Spleen (tissue), 11 donors: ENCODE data around the gene LRRIQ4. TPM values are rescaled to one million over a fixed set of nuclear protein-coding genes. Genes with fewer than 3 reads are reported as not detected.

Experiments used
- DNase-seq: peaks from one replicate; pipeline ENCODE4 v3.0.0-alpha.2; 2020
- H3K27ac ChIP-seq, 8 donors: fragments of 200-600 bp; sonication (generic) in 7 of 8; 1 replicate in 4 of 8; 2 replicates in 4 of 8; pipeline versions ENCODE4 v1.5.0 to v1.8.0; 2016 to 2021; ENCODE audit warnings: inconsistent platforms in 4 of 8, mild to moderate bottlenecking in 4 of 8, moderate library complexity in 1 of 8
- H3K27me3 ChIP-seq, 7 donors: fragments of 200-600 bp; sonication (generic) in 6 of 7; replicated peaks in 1 of 7; 1 replicate in 4 of 7; 2 replicates in 3 of 7; pipeline versions ENCODE4 v1.5.0 to v1.8.0; 2016 to 2021; ENCODE audit warnings: inconsistent platforms in 3 of 7, mild to moderate bottlenecking in 1 of 7
- H3K36me3 ChIP-seq, 6 donors: fragments of 200-600 bp; sonication (generic) in 5 of 6; 1 replicate in 4 of 6; 2 replicates in 2 of 6; pipeline versions ENCODE4 v1.5.0 to v1.8.0; 2016 to 2021; ENCODE audit warnings: inconsistent platforms in 2 of 6
- H3K4me1 ChIP-seq, 6 donors: fragments of 200-600 bp; sonication (generic) in 5 of 6; 1 replicate in 3 of 6; 2 replicates in 3 of 6; pipeline versions ENCODE4 v1.5.0 to v1.8.0; 2016 to 2021; ENCODE audit warnings: inconsistent platforms in 3 of 6
- H3K4me3 ChIP-seq, 8 donors: fragments of 200-600 bp; sonication (generic) in 7 of 8; 1 replicate in 4 of 8; 2 replicates in 4 of 8; pipeline versions ENCODE4 v1.5.0 to v1.8.0; 2016 to 2021; ENCODE audit warnings: inconsistent platforms in 4 of 8, mild to moderate bottlenecking in 4 of 8, moderate library complexity in 2 of 8
- H3K9me3 ChIP-seq, 8 donors: fragments of 200-600 bp; sonication (generic) in 7 of 8; 1 replicate in 4 of 8; 2 replicates in 4 of 8; pipeline versions ENCODE4 v1.5.0 to v1.8.0; 2016 to 2021; ENCODE audit warnings: inconsistent platforms in 4 of 8
- POLR2A ChIP-seq, 3 donors: fragments of 450-650 bp; IDR thresholded peaks; one replicate each; pipeline ENCODE4 v1.5.1; 2017; ENCODE audit warnings: antibody characterized with exemption in 3 of 3, mild to moderate bottlenecking in 1 of 3
- POLR2AphosphoS5 ChIP-seq, 3 donors: sonication (generic); formaldehyde crosslinking; IDR thresholded peaks; one replicate each; pipeline ENCODE4 v1.5.1; 2017; ENCODE audit warnings: antibody characterized with exemption in 3 of 3
- WGBS, 5 donors: extraction: QIAGEN DNeasy Blood & Tissue Kit in 3 of 5; methylation state at CpG; one replicate each; pipeline versions ENCODE4 v1.1.5 to v1.1.7; 2013 to 2018; 5-methylcytosine and 5-hydroxymethylcytosine counted together
- intact Hi-C: fragments of 100-400 bp; cut with DNase I; formaldehyde crosslinking; loops from one replicate; pipeline ENCODE4 v1.15.0; 2023; ENCODE audit warnings: low total_unique reads
- polyA plus RNA-seq, 3 donors: library from polyadenylated mRNA; stranded (reverse); fragments of 200-250 nt; gene quantifications; one replicate each; pipeline ENCODE4 v1.2.1, GENCODE V29; 2013
- total RNA-seq, 7 donors: library from RNA; depleted of rRNA in 3 of 7; stranded (reverse); fragments of >200 nt in 3 of 7; fragmentation: NEBNext Ultra II Directional in 4 of 7; extraction: Animal tissue kit (Norgen Biotek cat#: 25700) in 4 of 7; gene quantifications; one replicate each; pipeline versions ENCODE4 v1.1.0 to v1.2.1, GENCODE V29; 2016 to 2021
- TF ChIP-seq, protein P1 (sequence below), 11 experiments: fragments of 200-600 bp in 7 of 11; fragments of 450-650 bp in 4 of 11; sonication (generic) in 4 of 11; IDR thresholded peaks in 8 of 11; conservative IDR thresholded peaks in 3 of 11; 1 replicate in 7 of 11; 2 replicates in 4 of 11; pipeline versions ENCODE4 v1.4.0 to v1.8.0; 2016 to 2021; ENCODE audit warnings: antibody characterized with exemption in 11 of 11, inconsistent platforms in 4 of 11, mild to moderate bottlenecking in 1 of 11
- donor health status: healthy with polysubstance abuse.
- donor health status: DM: no; HTN: no; CAD: no; lungs with moderate emphysema.
- donor health status: DM: no; HTN: no; CAD: no.
- donor health status: Bipolar disorder and iron deficiency.
- donor health status: healthy.
- donor health status: DM: no; HTN: no; CAD: no.
- donor health status: DM: yes; HTN: yes; CAD: no.

LRRIQ4 gene
- total and polyA plus RNA-seq, 10 donors = 0.06 to 0.27 (median 0.19) TPM; not detected in 7

GRCh38 chr3:169847896-169848295 is 35.2 kb downstream of the LRRIQ4 start:
- Histone ChIP-seq H3K4me1 (peaks cover 2 to 34% (median 17%) of the 10 kb centered on the region in 6 donors), H3K9me3 (no peaks in the 10 kb centered on the region), H3K27ac (no peak overlapping the region), H3K27me3 (no peaks in the 10 kb centered on the region), H3K36me3 (no peaks in the 10 kb centered on the region), H3K4me3 (no peak overlapping the region)
- DNase-seq = peak; percentile 74
- TF ChIP-seq POLR2AphosphoS5 (IDR thresholded peaks at IDR 0.05) (no peak), POLR2A (IDR thresholded peaks at IDR 0.05) (no peak)
- TF ChIP-seq, protein P1, sequence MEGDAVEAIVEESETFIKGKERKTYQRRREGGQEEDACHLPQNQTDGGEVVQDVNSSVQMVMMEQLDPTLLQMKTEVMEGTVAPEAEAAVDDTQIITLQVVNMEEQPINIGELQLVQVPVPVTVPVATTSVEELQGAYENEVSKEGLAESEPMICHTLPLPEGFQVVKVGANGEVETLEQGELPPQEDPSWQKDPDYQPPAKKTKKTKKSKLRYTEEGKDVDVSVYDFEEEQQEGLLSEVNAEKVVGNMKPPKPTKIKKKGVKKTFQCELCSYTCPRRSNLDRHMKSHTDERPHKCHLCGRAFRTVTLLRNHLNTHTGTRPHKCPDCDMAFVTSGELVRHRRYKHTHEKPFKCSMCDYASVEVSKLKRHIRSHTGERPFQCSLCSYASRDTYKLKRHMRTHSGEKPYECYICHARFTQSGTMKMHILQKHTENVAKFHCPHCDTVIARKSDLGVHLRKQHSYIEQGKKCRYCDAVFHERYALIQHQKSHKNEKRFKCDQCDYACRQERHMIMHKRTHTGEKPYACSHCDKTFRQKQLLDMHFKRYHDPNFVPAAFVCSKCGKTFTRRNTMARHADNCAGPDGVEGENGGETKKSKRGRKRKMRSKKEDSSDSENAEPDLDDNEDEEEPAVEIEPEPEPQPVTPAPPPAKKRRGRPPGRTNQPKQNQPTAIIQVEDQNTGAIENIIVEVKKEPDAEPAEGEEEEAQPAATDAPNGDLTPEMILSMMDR (IDR thresholded peaks at IDR 0.05 in 8 of 11, conservative IDR thresholded peaks at IDR 0.05 in 3 of 11) = no peak
- WGBS, 5 donors = 38 to 72% (median 63%) methylated on average over 4 of the region's 4 CpGs
- intact Hi-C loops = no loop called here

DNA sequence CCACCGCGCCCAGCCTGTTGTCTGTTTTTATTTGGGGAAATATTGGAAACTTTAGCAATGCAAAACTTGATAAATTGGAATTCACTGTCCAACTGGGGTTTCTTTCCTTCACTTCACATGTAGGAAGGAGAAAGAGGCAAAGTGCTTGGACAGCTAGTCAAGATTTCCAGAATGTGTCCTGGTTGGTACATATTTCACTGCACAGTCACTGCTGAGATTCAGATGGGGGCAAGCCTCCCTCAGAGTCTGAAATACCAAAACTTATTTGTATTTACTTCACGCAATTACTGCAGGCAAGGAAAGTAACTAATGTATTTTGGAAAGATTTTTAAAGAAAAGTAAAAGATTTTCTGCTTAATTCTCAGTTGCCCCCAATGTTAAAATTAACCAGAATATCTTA is 36.1 kb downstream of the LRRIQ4 start:
- Histone ChIP-seq H3K9me3 (no peaks in the 10 kb centered on the region), H3K27me3 (no peaks in the 10 kb centered on the region), H3K36me3 (no peaks in the 10 kb centered on the region), H3K4me3 (no peak overlapping the region), H3K27ac (no peak overlapping the region), H3K4me1 (peaks cover 0 to 27% (median 12%) of the 10 kb centered on the region in 6 donors)
- TF ChIP-seq, protein P1 (IDR thresholded peaks at IDR 0.05 in 8 of 11, conservative IDR thresholded peaks at IDR 0.05 in 3 of 11) = no peak
- TF ChIP-seq POLR2A (IDR thresholded peaks at IDR 0.05) = no peak
- no peak for TF ChIP-seq POLR2AphosphoS5 (IDR thresholded peaks at IDR 0.05)
- no peak for DNase-seq
- intact Hi-C loops = no loop called here
- WGBS, 5 donors = 92 to 100% (median 96%) methylated on average over 3 of the region's 3 CpGs

DNA sequence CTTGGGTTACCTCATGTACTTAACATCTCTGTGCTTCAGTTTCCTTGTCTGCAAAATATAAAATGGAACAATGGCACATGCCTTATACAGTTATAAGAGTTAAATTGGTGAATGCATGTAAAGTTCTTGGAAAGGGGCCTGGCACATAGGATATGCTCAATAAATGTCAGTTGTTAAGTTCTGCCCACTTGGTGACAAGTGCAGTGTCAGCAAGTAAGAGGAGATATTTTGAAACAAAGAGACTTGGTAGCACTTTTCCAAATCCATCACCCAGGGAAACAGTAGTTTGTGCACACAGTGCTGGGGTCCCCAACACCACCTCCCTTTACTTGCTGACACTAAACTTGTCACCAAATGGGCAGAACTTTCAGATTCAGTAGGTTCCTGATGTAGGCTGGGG is 37.9 kb downstream of the LRRIQ4 start:
- TF ChIP-seq, protein P1 (IDR thresholded peaks at IDR 0.05 in 8 of 11, conservative IDR thresholded peaks at IDR 0.05 in 3 of 11) = no peak
- TF ChIP-seq POLR2AphosphoS5 (IDR thresholded peaks at IDR 0.05) (no peak), POLR2A (IDR thresholded peaks at IDR 0.05) (no peak)
- DNase-seq = no peak

GRCh38 chr3:169855514-169855913 is 42.8 kb downstream of the LRRIQ4 start:
- H3K9me3 ChIP-seq = no peaks in the 10 kb centered on the region
- no peaks in the 10 kb centered on the region for H3K27me3 ChIP-seq
- intact Hi-C loops = no loop called here
- DNase-seq = no peak
- no peak overlapping the region for H3K27ac ChIP-seq
- 91 to 95% (median 92%) methylated on average over 3 of the region's 3 CpGs for WGBS, 5 donors
- TF ChIP-seq POLR2A (IDR thresholded peaks at IDR 0.05) (no peak), POLR2AphosphoS5 (IDR thresholded peaks at IDR 0.05) (no peak)
- TF ChIP-seq, protein P1 (IDR thresholded peaks at IDR 0.05 in 8 of 11, conservative IDR thresholded peaks at IDR 0.05 in 3 of 11) = no peak
- H3K4me3 ChIP-seq = no peak overlapping the region
- no peaks in the 10 kb centered on the region for H3K36me3 ChIP-seq
- H3K4me1 ChIP-seq = peaks cover 0 to under 1% (median 0%) of the 10 kb centered on the region in 6 donors

More for the DNA sequence above, 37.9 kb downstream of the LRRIQ4 start:
- no peaks in the 10 kb centered on the region for H3K36me3 ChIP-seq
- intact Hi-C loops = no loop called here
- no peak overlapping the region for H3K27ac ChIP-seq
- H3K27me3 ChIP-seq = no peaks in the 10 kb centered on the region
- no peaks in the 10 kb centered on the region for H3K9me3 ChIP-seq
- H3K4me1 ChIP-seq = peaks cover 0 to 26% (median 12%) of the 10 kb centered on the region in 6 donors
- no peak overlapping the region for H3K4me3 ChIP-seq
